Coronary artery (tissue), 2 donors: ENCODE measurements around the gene PTPRS.

Experiments used
- DNase-seq: peaks from one replicate; pipeline ENCODE4 v3.0.0-alpha.2; 2017; ENCODE audit warnings: low spot score
- H3K27ac ChIP-seq, 2 donors: fragments of 200-600 bp; sonication (generic); one replicate each; pipeline ENCODE4 v1.5.1; 2016 to 2019
- H3K4me3 ChIP-seq: fragments of 200-600 bp; sonication (generic); 2 replicates; pipeline ENCODE4 v1.5.1; 2016; ENCODE audit warnings: mild to moderate bottlenecking, moderate library complexity
- TF ChIP-seq, protein P1 (sequence below): fragments of 200-600 bp; sonication (generic); IDR thresholded peaks from one replicate; pipeline ENCODE4 v1.5.1; 2019; ENCODE audit warnings: antibody characterized with exemption

PTPRS gene

GRCh38 chr19:5342573-5343201, 2.1 kb upstream of the PTPRS start:
- TF ChIP-seq, protein P1, sequence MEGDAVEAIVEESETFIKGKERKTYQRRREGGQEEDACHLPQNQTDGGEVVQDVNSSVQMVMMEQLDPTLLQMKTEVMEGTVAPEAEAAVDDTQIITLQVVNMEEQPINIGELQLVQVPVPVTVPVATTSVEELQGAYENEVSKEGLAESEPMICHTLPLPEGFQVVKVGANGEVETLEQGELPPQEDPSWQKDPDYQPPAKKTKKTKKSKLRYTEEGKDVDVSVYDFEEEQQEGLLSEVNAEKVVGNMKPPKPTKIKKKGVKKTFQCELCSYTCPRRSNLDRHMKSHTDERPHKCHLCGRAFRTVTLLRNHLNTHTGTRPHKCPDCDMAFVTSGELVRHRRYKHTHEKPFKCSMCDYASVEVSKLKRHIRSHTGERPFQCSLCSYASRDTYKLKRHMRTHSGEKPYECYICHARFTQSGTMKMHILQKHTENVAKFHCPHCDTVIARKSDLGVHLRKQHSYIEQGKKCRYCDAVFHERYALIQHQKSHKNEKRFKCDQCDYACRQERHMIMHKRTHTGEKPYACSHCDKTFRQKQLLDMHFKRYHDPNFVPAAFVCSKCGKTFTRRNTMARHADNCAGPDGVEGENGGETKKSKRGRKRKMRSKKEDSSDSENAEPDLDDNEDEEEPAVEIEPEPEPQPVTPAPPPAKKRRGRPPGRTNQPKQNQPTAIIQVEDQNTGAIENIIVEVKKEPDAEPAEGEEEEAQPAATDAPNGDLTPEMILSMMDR = no peak
- no peak overlapping the region for H3K4me3 ChIP-seq
- DNase-seq = no peak
- no peak overlapping the region for H3K27ac ChIP-seq

DNA sequence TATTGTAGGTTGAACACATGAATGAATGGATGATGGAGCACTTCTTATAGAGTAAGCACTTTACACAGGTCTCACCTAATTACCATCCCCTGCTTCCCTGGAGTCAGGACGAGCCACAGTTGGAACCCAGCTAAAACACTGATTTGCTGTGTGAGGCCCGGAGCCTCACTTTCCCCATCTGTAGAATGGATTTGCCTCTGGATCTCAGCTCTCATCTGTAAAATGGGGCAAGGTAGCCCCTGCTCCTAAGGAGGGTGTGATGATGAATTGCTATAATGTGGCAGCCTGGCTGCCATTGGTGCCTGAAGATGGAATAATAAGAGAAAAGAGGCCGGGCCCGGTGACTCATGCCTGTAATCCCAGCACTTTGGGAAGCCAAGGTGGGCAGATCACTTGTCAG, 1.4 kb upstream of the PTPRS start:
- TF ChIP-seq, protein P1 = no peak
- no peak for DNase-seq
- no peak overlapping the region for H3K27ac ChIP-seq
- no peak overlapping the region for H3K4me3 ChIP-seq

- DNase-seq = no peak
These were observed 822 bp upstream of the PTPRS start for GRCh38 chr19:5341448-5341820.

DNA sequence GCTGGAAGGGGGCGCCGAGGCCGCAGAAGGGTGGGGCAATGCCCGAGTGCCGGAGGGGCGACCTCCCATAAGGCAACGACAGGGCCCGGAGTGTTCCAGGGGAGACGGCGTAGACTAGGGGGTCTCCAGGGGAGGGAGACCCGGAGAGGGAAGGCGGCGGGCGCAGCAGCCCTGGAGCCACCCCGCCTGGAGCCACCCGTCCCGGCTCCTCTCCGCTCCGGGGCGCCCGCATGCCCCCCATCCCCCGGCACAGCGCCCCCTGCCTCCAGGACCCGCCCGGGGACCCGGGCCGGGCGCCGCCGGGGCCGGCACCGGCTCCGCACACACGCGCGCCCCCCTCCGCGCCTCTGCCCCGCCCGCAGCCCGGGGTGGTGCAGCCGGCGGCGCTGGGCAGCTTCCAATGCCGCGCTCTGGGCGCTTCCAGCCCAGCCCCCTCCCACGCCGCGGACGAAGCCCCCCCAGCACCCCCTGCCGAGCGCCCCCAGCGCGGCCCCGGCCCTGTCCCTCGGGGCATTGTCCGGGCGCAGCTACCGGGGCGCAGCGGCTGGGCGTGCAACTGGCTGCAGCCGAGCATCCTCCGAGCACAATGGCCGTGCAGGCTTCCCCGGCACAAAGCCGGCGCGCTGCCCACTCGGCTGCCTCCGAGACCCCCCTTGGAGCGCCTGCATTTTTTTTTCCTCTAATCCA, 519 bp downstream of the PTPRS start:
- H3K4me3 ChIP-seq = peak overlapping the region; percentile 83
- no peak for DNase-seq

More at GRCh38 chr19:5341448-5341820, 822 bp upstream of the PTPRS start:
- TF ChIP-seq, protein P1 = no peak
- no peak overlapping the region for H3K27ac ChIP-seq
- no peak overlapping the region for H3K4me3 ChIP-seq

DNA sequence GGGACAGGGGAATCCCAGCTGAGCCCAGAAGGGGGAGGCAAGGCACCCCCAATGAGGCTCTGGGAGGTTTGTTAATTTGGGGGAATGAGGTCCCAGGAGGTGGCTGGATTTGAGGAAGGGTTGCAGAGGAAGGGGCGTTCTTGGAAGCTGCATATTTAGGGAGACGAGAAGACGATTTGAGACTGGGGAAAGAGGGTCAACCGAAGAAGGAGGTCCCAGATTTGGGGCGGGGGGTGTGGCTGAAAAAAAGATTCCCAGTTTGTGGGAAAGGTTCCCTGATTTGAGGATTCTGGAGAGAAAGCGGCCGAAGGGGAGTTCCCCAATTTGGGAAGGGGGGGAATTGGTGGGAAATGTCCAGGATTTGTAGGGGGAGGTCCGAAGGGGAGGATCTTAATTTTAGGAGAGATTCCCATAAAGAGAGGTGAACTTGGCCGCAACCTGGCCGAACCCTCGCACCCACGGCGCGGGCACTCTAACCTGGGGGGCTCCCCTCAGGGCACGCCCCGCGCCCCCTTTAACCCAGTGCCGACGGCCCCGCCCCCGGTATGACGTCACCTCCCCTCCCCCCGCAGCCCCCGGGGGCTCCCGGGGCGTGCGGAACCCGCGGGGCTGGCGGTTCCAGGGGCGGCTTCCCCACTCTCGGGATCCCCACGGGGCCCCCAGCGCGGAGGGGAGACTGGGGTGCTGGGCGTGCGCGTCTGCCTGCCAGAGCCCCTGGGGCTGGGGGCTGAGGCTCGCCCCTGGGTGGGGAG, 1.2 kb downstream of the PTPRS start:
- TF ChIP-seq, protein P1 = no peak
- H3K4me3 ChIP-seq = peak overlapping the region; percentile 83
- DNase-seq = no peak
- no peak overlapping the region for H3K27ac ChIP-seq

More for the DNA sequence above, 519 bp downstream of the PTPRS start:
- TF ChIP-seq, protein P1 = no peak
- H3K27ac ChIP-seq = no peak overlapping the region

DNA sequence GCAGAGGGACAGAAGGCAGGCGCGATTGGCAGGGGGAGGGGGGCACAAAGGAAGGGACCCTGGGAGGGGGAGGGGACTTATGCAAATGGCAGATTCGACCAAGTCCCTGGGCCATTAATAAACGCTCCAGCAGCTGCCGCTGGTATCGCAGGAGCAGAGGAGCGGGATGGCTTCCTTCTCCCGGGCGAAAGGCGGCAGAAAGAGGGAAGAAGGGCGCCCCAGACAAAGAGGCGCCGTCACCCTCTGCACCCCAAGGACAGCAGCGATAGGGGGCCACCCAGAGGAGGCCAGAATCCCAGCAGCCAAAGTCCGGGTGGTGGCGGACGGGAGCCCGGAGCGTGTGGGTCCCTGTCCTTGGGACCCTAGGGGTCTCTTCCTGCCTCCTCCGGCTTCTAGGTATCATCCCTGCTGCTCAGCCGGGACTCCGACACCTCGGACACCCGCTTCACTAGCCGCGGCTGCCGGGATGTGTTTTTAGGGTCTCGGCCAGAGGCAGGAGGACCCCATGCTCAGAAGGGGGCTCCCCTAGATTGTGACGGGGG, 1.9 kb downstream of the PTPRS start:
- no peak overlapping the region for H3K27ac ChIP-seq
- H3K4me3 ChIP-seq = peak overlapping the region; percentile 83
- no peak for DNase-seq
- TF ChIP-seq, protein P1 = no peak
